GM10248 (cell line): Measurements from ENCODE around the gene MRPS6.

Experiments used
- CTCF ChIA-PET: fragments of 300-600 bp; sonication (Branson Sonifier 250); formaldehyde crosslinking; extraction: SDS; loops from one replicate; lab custom pipeline; 2021; ENCODE audit warnings: antibody characterized with exemption; lab: Yijun Ruan, JAX
- POLR2A ChIA-PET: fragments of 350-650 bp; sonication (Branson Sonifier 250); formaldehyde crosslinking; extraction: SDS; loops from one replicate; lab custom pipeline; 2020; ENCODE audit warnings: antibody characterized with exemption; lab: Yijun Ruan, JAX
- DNase-seq: peaks from one replicate; pipeline ENCODE4 v3.0.0; 2012; ENCODE audit errors: extremely low spot score
- CTCF ChIP-seq: IDR thresholded peaks from 2 replicates; pipeline ENCODE4 v1.5.1; 2012; ENCODE audit warnings: mild to moderate bottlenecking, low read depth; ENCODE audit errors: extremely low read depth, missing control alignments, control extremely low read depth

The MRPS6 gene

DNA sequence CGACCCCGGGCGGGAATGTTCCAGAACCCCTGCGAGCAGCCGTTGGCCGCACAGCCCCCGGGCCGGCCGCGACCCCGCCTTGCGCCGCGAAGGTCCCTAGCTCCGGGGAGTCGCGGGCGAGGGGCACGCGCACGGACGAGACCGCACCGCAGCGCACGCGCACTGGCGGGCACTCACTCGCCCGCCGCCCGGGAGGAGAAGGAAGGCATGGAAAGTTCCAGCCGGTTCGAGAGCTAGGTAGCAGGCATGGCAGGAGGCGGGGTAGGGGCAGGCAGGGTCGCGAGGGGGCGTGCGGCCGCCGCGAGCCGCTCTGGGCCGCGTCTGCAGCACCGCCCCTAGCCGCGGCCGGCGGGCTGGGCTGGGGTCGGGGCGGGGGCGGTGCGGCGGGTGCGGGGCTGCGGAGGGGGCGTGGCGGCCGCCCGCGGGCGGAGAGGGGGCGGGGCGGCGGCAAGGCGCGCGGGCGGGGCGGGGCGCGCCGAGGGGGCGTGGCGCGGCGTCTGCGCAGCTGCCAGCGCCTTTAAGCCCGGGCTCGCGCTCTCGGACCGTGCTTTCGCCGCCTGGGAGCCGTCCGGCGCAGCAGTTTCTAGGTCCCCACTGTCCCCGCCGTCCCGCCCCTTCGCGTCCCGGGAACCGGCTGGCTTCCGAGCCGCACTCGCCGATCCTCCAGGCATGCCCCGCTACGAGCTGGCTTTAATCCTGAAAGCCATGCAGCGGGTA is at the start of gene MRPS6, which contains the start of gene SLC5A3:
TSS of gene MRPS6 (plus strand) at position 547 of the 717 bp plus-strand sequence. CDS start at position 670, 123 bp downstream.
TSS of gene SLC5A3 (plus strand) at position 547 of the 717 bp plus-strand sequence. CDS start 21,621 bp downstream, outside the sequence.
- DNase-seq, result peak; percentile 91

GRCh38 chr21:34023691-34024373 is 49.5 kb upstream of the MRPS6 start:
- TF ChIP-seq CTCF, result no peak
- CTCF ChIA-PET, result interaction anchor here (0.7 to 2.9 kb wide), 9 partner anchors 7 to 99 kb away, joined by 3 to 10 read pairs (median 4); no protein-coding TSS in a partner anchor
- POLR2A ChIA-PET, result no interaction called here
- DNase-seq, result no peak

More for the DNA sequence above, at the start of gene MRPS6, which contains the start of gene SLC5A3:
- TF ChIP-seq CTCF, result peak; percentile 24
- POLR2A ChIA-PET, result interaction anchor here (0.5 to 2.1 kb wide), 13 partner anchors 11 to 712 kb away, joined by 3 to 14 read pairs (median 6); no protein-coding TSS in a partner anchor
- CTCF ChIA-PET, result interaction anchor here (1.1 to 2.7 kb wide), 6 partner anchors 10 to 150 kb away, joined by 3 to 20 read pairs (median 7); no protein-coding TSS in a partner anchor

DNA sequence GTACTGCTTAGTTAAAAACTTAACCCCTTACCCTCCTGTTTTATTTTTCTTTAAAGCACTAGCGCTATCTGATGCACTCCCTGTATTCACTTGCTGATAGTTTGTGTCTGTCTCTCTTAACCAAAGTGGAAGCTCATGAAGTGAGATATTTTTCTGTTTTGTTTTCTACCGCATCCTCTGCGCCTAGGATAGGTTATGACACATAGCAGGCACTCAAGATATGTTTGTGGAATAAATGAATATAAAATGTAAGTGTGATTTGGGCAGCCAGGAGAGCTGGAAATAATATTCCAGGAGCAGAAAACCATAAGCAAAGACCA is 49.0 kb upstream of the MRPS6 start:
- no peak for DNase-seq
- TF ChIP-seq CTCF, result no peak
- POLR2A ChIA-PET, result no interaction called here
- CTCF ChIA-PET, result interaction anchor here (0.7 to 2.9 kb wide), 6 partner anchors 7 to 100 kb away, joined by 3 to 10 read pairs (median 4); no protein-coding TSS in a partner anchor

DNA sequence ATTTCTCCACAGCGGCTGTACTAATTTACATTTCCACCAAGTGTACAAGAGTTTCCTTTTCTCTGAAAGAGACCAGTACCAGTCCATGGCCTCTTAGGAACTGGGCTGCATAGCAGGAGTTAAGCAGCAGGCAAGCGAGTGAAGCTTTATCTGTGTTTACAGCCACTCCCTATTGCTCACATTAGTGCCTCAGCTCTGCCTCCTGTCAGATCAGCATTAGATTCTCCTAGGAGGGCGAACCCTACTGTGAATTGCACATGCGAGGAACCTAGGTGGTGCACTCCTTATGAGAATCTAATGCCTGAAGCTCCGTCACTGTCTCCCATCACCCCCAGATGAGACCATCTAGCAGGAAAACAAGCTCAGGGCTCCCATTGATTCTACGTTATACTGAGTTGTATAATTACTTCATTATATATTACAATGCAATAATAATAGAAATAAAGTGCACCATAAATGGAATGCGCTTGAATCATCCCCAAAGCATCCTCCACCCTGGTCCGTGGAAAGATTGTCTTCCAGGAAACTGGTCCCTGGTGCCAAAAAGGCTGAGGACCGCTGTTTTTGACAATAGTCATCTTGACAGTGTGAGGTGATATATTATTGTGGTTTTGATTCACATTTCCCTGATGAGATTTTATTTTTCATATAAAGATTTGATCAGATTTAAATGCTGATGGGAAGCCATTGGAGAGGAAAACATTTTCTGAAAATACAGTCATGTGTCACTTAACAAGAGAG is 45.5 kb upstream of the MRPS6 start:
- no peak for TF ChIP-seq CTCF
- POLR2A ChIA-PET, result no interaction called here

GRCh38 chr21:34029743-34030528 is 43.4 kb upstream of the MRPS6 start:
- POLR2A ChIA-PET, result no interaction called here
- no peak for TF ChIP-seq CTCF
- CTCF ChIA-PET, result interaction anchor here (1.1 to 1.8 kb wide), 3 partner anchors 11 to 107 kb away, joined by 3 to 7 read pairs (median 3); no protein-coding TSS in a partner anchor
- peak; percentile 70 for DNase-seq

More for the DNA sequence above, 45.5 kb upstream of the MRPS6 start:
- CTCF ChIA-PET, result interaction anchor here (1.5 kb wide), 1 partner anchor 10 kb away, joined by 5 read pairs; no protein-coding TSS in a partner anchor
- no peak for DNase-seq
